ENCODE measurements around the gene FLVCR2.

GRCh38 chr14:75626396-75626795 is 48.0 kb downstream of the FLVCR2 start:
- TF ChIP-seq CSDC2 (CRISPR knock-in tag; IDR thresholded peaks at IDR 0.05) (no peak), PPARA (CRISPR knock-in tag; IDR thresholded peaks at IDR 0.05; ENCODE audit: borderline replicate concordance) (no peak), PATZ1 (CRISPR knock-in tag; IDR thresholded peaks at IDR 0.05; ENCODE audit: borderline replicate concordance) (no peak)

Measured in SK-N-SH treated with all-trans-retinoic acid at 6 μM for 48 hours (cell line).